Gastrocnemius medialis (tissue), 4 donors: ENCODE measurements around the gene DOCK3.

ENCODE experiments used
- CTCF ChIP-seq, 5 experiments: fragments of 450-650 bp in 3 of 5; fragments of 200-600 bp in 2 of 5; sonication (generic) in 2 of 5; IDR thresholded peaks in 4 of 5; conservative IDR thresholded peaks in 1 of 5; 1 replicate in 4 of 5; 2 replicates in 1 of 5; pipeline ENCODE4 v1.5.1; 2016 to 2019; ENCODE audit warnings: antibody characterized with exemption in 5 of 5, mild to moderate bottlenecking in 3 of 5, moderate library complexity in 3 of 5
- POLR2A ChIP-seq, 2 donors: fragments of 450-650 bp; IDR thresholded peaks; one replicate each; pipeline ENCODE4 v1.6.1; 2017; ENCODE audit warnings: antibody characterized with exemption in 2 of 2, mild to moderate bottlenecking in 2 of 2, moderate library complexity in 2 of 2

- TF ChIP-seq POLR2A (IDR thresholded peaks at IDR 0.05) (no peak), CTCF (IDR thresholded peaks at IDR 0.05 in 4 of 5, conservative IDR thresholded peaks at IDR 0.05 in 1 of 5) (no peak)
Observed at GRCh38 chr3:50689558-50689957, 14.8 kb downstream of the DOCK3 start.
